ENCODE results near the gene CSAG3. TPM values are rescaled to one million over a fixed set of nuclear protein-coding genes. Genes with fewer than 3 reads are reported as not detected.
"Not testable (repeated sequence)": the region's sequence is repeated elsewhere in the genome, so short reads cannot be mapped to it uniquely, and the experiment has no call there.

CSAG3 gene
- polyA plus RNA-seq, 1 of the 3 experiments (the other 2 are of a cell fraction), result 72.2 TPM

GRCh38 chrX:152738560-152738959 is 20.5 kb upstream of the CSAG3 start:
- no peak overlapping the region for H3K9ac ChIP-seq
- no peak for DNase-seq
- H2AFZ ChIP-seq (ENCODE audit: low read depth), result no peak overlapping the region
- H3K9me3 ChIP-seq, result no peaks in the 10 kb centered on the region
- H3K27me3 ChIP-seq (ENCODE audit: insufficient read depth), result no peaks in the 10 kb centered on the region
- H3K79me2 ChIP-seq (ENCODE audit: insufficient read depth), result peaks cover 27% of the 10 kb centered on the region
- TF ChIP-seq CHD2 (IDR thresholded peaks at IDR 0.05; ENCODE audit: low read length, partially characterized antibody), result no peak
- no peak for TF ChIP-seq ZBTB33 (IDR thresholded peaks at IDR 0.05; ENCODE audit: borderline replicate concordance, low read depth)
- TF ChIP-seq SIN3A (IDR thresholded peaks at IDR 0.05; ENCODE audit: borderline replicate concordance, low read depth, low read length), result no peak
- H3K4me1 ChIP-seq (ENCODE audit: control insufficient read depth in 1 of 2, insufficient read depth in 2 of 2, low read depth in 1 of 2, low read length in 1 of 2), result peaks cover 0 to 3% of the 10 kb centered on the region in 2 experiments; a peak in 1 of 4 replicates
- no peak overlapping the region for H3K4me3 ChIP-seq (ENCODE audit: low read depth in 2 of 2, low read length in 1 of 2)
- no peaks in the 10 kb centered on the region for H3F3A ChIP-seq (replicated peaks; ENCODE audit: insufficient read depth)
- 61% methylated on average over 5 of the region's 5 CpGs for WGBS (ENCODE audit: low lambda C conversion rate)
- CTCF ChIA-PET, result no interaction called here
- no peaks in the 10 kb centered on the region for H4K20me1 ChIP-seq (ENCODE audit: insufficient read depth)
- POLR2A ChIA-PET, result no interaction called here
- no peak overlapping the region for H3K4me2 ChIP-seq
- H3K36me3 ChIP-seq (replicated peaks in 1 of 2; ENCODE audit: control insufficient read depth in 1 of 2, insufficient read depth in 2 of 2, low read length in 1 of 2), result peaks cover 0 to 2% of the 10 kb centered on the region in 2 experiments
- H3K27ac ChIP-seq (ENCODE audit: low read depth in 2 of 2, low read length in 1 of 2), result no peak overlapping the region
- no peaks in the 10 kb centered on the region for H3K9me2 ChIP-seq

GRCh38 chrX:152753686-152754650 is 5.0 kb upstream of the CSAG3 start, which contains the start of gene MAGEA2:
Gene MAGEA2 (minus strand): TSS chrX:152753842. CDS start chrX:152751363, 2,479 bp downstream.
- H3K27ac ChIP-seq (ENCODE audit: low read depth in 2 of 2, low read length in 1 of 2); H2AFZ ChIP-seq (ENCODE audit: low read depth); H3K9me2 ChIP-seq; H3K4me1 ChIP-seq (ENCODE audit: control insufficient read depth in 1 of 2, insufficient read depth in 2 of 2, low read depth in 1 of 2, low read length in 1 of 2); H3K4me2 ChIP-seq; H3K36me3 ChIP-seq (replicated peaks in 1 of 2; ENCODE audit: control insufficient read depth in 1 of 2, insufficient read depth in 2 of 2, low read length in 1 of 2); H3K9ac ChIP-seq; H3K9me3 ChIP-seq; POLR2A ChIA-PET; H3K79me2 ChIP-seq (ENCODE audit: insufficient read depth); H3K27me3 ChIP-seq (ENCODE audit: insufficient read depth); DNase-seq; H3K4me3 ChIP-seq (ENCODE audit: low read depth in 2 of 2, low read length in 1 of 2); CTCF ChIA-PET; H4K20me1 ChIP-seq (ENCODE audit: insufficient read depth); H3F3A ChIP-seq (replicated peaks; ENCODE audit: insufficient read depth): not testable (repeated sequence)
- no CpG with 5 or more reads among the region's 35 CpGs for WGBS (ENCODE audit: low lambda C conversion rate)

GRCh38 chrX:152754871-152755270 is 4.1 kb upstream of the CSAG3 start:
- H3K4me2 ChIP-seq; H3K79me2 ChIP-seq (ENCODE audit: insufficient read depth); DNase-seq; H3K4me1 ChIP-seq (ENCODE audit: control insufficient read depth in 1 of 2, insufficient read depth in 2 of 2, low read depth in 1 of 2, low read length in 1 of 2); H3K9me3 ChIP-seq; H3K27me3 ChIP-seq (ENCODE audit: insufficient read depth); H3K27ac ChIP-seq (ENCODE audit: low read depth in 2 of 2, low read length in 1 of 2); H3F3A ChIP-seq (replicated peaks; ENCODE audit: insufficient read depth); H3K4me3 ChIP-seq (ENCODE audit: low read depth in 2 of 2, low read length in 1 of 2); H3K36me3 ChIP-seq (replicated peaks in 1 of 2; ENCODE audit: control insufficient read depth in 1 of 2, insufficient read depth in 2 of 2, low read length in 1 of 2); H2AFZ ChIP-seq (ENCODE audit: low read depth); H4K20me1 ChIP-seq (ENCODE audit: insufficient read depth); CTCF ChIA-PET; H3K9me2 ChIP-seq; POLR2A ChIA-PET; H3K9ac ChIP-seq: not testable (repeated sequence)
- WGBS (ENCODE audit: low lambda C conversion rate), result no CpG with 5 or more reads among the region's 5 CpGs

- H3K79me2 ChIP-seq (ENCODE audit: insufficient read depth); H3K9me2 ChIP-seq; H3K9me3 ChIP-seq; H4K20me1 ChIP-seq (ENCODE audit: insufficient read depth); H2AFZ ChIP-seq (ENCODE audit: low read depth); H3K36me3 ChIP-seq (replicated peaks in 1 of 2; ENCODE audit: control insufficient read depth in 1 of 2, insufficient read depth in 2 of 2, low read length in 1 of 2); H3K27ac ChIP-seq (ENCODE audit: low read depth in 2 of 2, low read length in 1 of 2); POLR2A ChIA-PET; H3F3A ChIP-seq (replicated peaks; ENCODE audit: insufficient read depth); H3K4me3 ChIP-seq (ENCODE audit: low read depth in 2 of 2, low read length in 1 of 2); H3K9ac ChIP-seq; CTCF ChIA-PET; H3K4me2 ChIP-seq; H3K27me3 ChIP-seq (ENCODE audit: insufficient read depth); H3K4me1 ChIP-seq (ENCODE audit: control insufficient read depth in 1 of 2, insufficient read depth in 2 of 2, low read depth in 1 of 2, low read length in 1 of 2); DNase-seq: not testable (repeated sequence)
- WGBS (ENCODE audit: low lambda C conversion rate), result 68% methylated on average over 4 of the region's 7 CpGs
These were observed 526 bp downstream of the CSAG3 start for GRCh38 chrX:152759544-152759943.

- H2AFZ ChIP-seq (ENCODE audit: low read depth); CTCF ChIA-PET; H3K9me2 ChIP-seq; H3K4me1 ChIP-seq (ENCODE audit: control insufficient read depth in 1 of 2, insufficient read depth in 2 of 2, low read depth in 1 of 2, low read length in 1 of 2); H3K9ac ChIP-seq; H3K4me2 ChIP-seq; H3K27ac ChIP-seq (ENCODE audit: low read depth in 2 of 2, low read length in 1 of 2); H3K79me2 ChIP-seq (ENCODE audit: insufficient read depth); DNase-seq; POLR2A ChIA-PET; H3K27me3 ChIP-seq (ENCODE audit: insufficient read depth); H3K36me3 ChIP-seq (replicated peaks in 1 of 2; ENCODE audit: control insufficient read depth in 1 of 2, insufficient read depth in 2 of 2, low read length in 1 of 2); H3K9me3 ChIP-seq; H4K20me1 ChIP-seq (ENCODE audit: insufficient read depth); H3F3A ChIP-seq (replicated peaks; ENCODE audit: insufficient read depth); H3K4me3 ChIP-seq (ENCODE audit: low read depth in 2 of 2, low read length in 1 of 2): not testable (repeated sequence)
- WGBS (ENCODE audit: low lambda C conversion rate), result 14% methylated on average over 1 of the region's 7 CpGs
These were observed 2.6 kb downstream of the CSAG3 start for GRCh38 chrX:152761582-152761981.
